OCI-M2 (cell line): Measurements from ENCODE around the gene RPS8.
"Not testable (repeated sequence)": the region's sequence is repeated elsewhere in the genome, so short reads cannot be mapped to it uniquely, and the experiment has no call there.

Experiments used
- DNase-seq: peaks from one replicate; lab custom pipeline; 2025; ENCODE audit not compliant: unreplicated experiment; lab: John Stamatoyannopoulos, UW

RPS8 gene

GRCh38 chr1:44819196-44819607, 43.9 kb downstream of the RPS8 start:
- no peak for DNase-seq

- DNase-seq: no peak
Measured at GRCh38 chr1:44819608-44820327, 44.4 kb downstream of the RPS8 start.

- no peak for DNase-seq
Measured at GRCh38 chr1:44820328-44821239, 45.2 kb downstream of the RPS8 start.

- no peak for DNase-seq
Measured at GRCh38 chr1:44821240-44821715, 45.9 kb downstream of the RPS8 start.

GRCh38 chr1:44822131-44822701, 46.9 kb downstream of the RPS8 start:
- DNase-seq: no peak

- DNase-seq: no peak
Measured at GRCh38 chr1:44822981-44823451, 47.7 kb downstream of the RPS8 start.

- not testable (repeated sequence) for DNase-seq
Measured at GRCh38 chr1:44824392-44824791, 49.1 kb downstream of the RPS8 start.

- no peak for DNase-seq
Measured at GRCh38 chr1:44826375-44827196, 51.2 kb downstream of the RPS8 start.

GRCh38 chr1:44827197-44828002, 52.1 kb downstream of the RPS8 start:
- DNase-seq: no peak

GRCh38 chr1:44828003-44828651, 52.8 kb downstream of the RPS8 start:
- DNase-seq: no peak
